Skeletal muscle tissue (tissue), 4 donors: ENCODE results near the gene GRAP2. TPM values are rescaled to one million over a fixed set of nuclear protein-coding genes. Genes with fewer than 3 reads are reported as not detected.

ENCODE experiments used
- H3K27ac ChIP-seq: one replicate; pipeline ENCODE4 v1.7.0; 2013; ENCODE audit warnings: mild to moderate bottlenecking, low read depth, low read length, inconsistent platforms
- H3K27me3 ChIP-seq, 3 donors: one replicate each; pipeline ENCODE4 v1.7.0; 2013; ENCODE audit warnings: low read length in 3 of 3; ENCODE audit not compliant: control insufficient read depth in 3 of 3, insufficient read depth in 3 of 3
- H3K36me3 ChIP-seq, 3 donors: one replicate each; pipeline ENCODE4 v1.7.0; 2013; ENCODE audit warnings: low read length in 3 of 3; ENCODE audit not compliant: control insufficient read depth in 3 of 3, insufficient read depth in 3 of 3
- H3K4me1 ChIP-seq, 3 donors: one replicate each; pipeline ENCODE4 v1.7.0; 2013; ENCODE audit warnings: low read length in 3 of 3, mild to moderate bottlenecking in 3 of 3; ENCODE audit not compliant: control insufficient read depth in 3 of 3, insufficient read depth in 3 of 3
- H3K4me3 ChIP-seq, 3 donors: one replicate each; pipeline ENCODE4 v1.7.0; 2013; ENCODE audit warnings: low read length in 3 of 3
- H3K9ac ChIP-seq, 3 donors: one replicate each; pipeline ENCODE4 v1.7.0; 2013; ENCODE audit warnings: low read length in 3 of 3, mild to moderate bottlenecking in 3 of 3, moderate library complexity in 2 of 3, low read depth in 1 of 3
- H3K9me3 ChIP-seq, 3 donors: one replicate each; pipeline ENCODE4 v1.7.0; 2013; ENCODE audit warnings: low read length in 3 of 3; ENCODE audit not compliant: control insufficient read depth in 3 of 3
- total RNA-seq: library from RNA; depleted of rRNA; stranded (reverse); fragments of >200 nt; gene quantifications from one replicate; pipeline ENCODE4 v1.2.3, GENCODE V29; 2014
- donor health status: Osteomylitis.

The GRAP2 gene
- total RNA-seq, 1 donor from 2014 or later = under 0.01 TPM

- Histone ChIP-seq H3K9ac (no peak overlapping the region), H3K4me3 (no peak overlapping the region), H3K27ac (no peak overlapping the region), H3K27me3 (peaks cover 42 to 49% (median 43%) of the 10 kb centered on the region in 3 donors), H3K9me3 (no peaks in the 10 kb centered on the region), H3K36me3 (no peaks in the 10 kb centered on the region), H3K4me1 (peaks cover 0 to 4% (median 0%) of the 10 kb centered on the region in 3 donors)
These were observed 73.2 kb downstream of the GRAP2 start for GRCh38 chr22:39974065-39974464.

GRCh38 chr22:39979048-39979447 is 78.2 kb downstream of the GRAP2 start:
- Histone ChIP-seq H3K4me3 (no peak overlapping the region), H3K27me3 (peaks cover 24 to 33% (median 30%) of the 10 kb centered on the region in 3 donors), H3K9ac (no peak overlapping the region), H3K4me1 (no peaks in the 10 kb centered on the region), H3K9me3 (no peaks in the 10 kb centered on the region), H3K27ac (no peak overlapping the region), H3K36me3 (no peaks in the 10 kb centered on the region)

GRCh38 chr22:39979458-39979857 is 78.6 kb downstream of the GRAP2 start:
- no peak overlapping the region for H3K4me3 ChIP-seq
- no peak overlapping the region for H3K27ac ChIP-seq
- H3K36me3 ChIP-seq = no peaks in the 10 kb centered on the region
- no peaks in the 10 kb centered on the region for H3K9me3 ChIP-seq
- H3K9ac ChIP-seq = no peak overlapping the region
- H3K27me3 ChIP-seq = peaks cover 24 to 30% (median 29%) of the 10 kb centered on the region in 3 donors
- no peaks in the 10 kb centered on the region for H3K4me1 ChIP-seq

GRCh38 chr22:39980596-39980995 is 79.7 kb downstream of the GRAP2 start:
- no peak overlapping the region for H3K4me3 ChIP-seq
- H3K4me1 ChIP-seq = no peaks in the 10 kb centered on the region
- no peaks in the 10 kb centered on the region for H3K9me3 ChIP-seq
- H3K27me3 ChIP-seq = peaks cover 25 to 29% (median 26%) of the 10 kb centered on the region in 3 donors
- no peak overlapping the region for H3K9ac ChIP-seq
- H3K27ac ChIP-seq = no peak overlapping the region
- H3K36me3 ChIP-seq = no peaks in the 10 kb centered on the region

GRCh38 chr22:39983346-39983745 is 82.5 kb downstream of the GRAP2 start:
- Histone ChIP-seq H3K27ac (no peak overlapping the region), H3K4me3 (no peak overlapping the region), H3K36me3 (no peaks in the 10 kb centered on the region), H3K4me1 (no peaks in the 10 kb centered on the region), H3K9ac (no peak overlapping the region), H3K9me3 (no peaks in the 10 kb centered on the region), H3K27me3 (peaks cover 9 to 18% (median 15%) of the 10 kb centered on the region in 3 donors)

GRCh38 chr22:39984006-39984405 is 83.1 kb downstream of the GRAP2 start:
- Histone ChIP-seq H3K27ac (no peak overlapping the region), H3K9me3 (no peaks in the 10 kb centered on the region), H3K36me3 (no peaks in the 10 kb centered on the region), H3K27me3 (peaks cover 9 to 17% (median 15%) of the 10 kb centered on the region in 3 donors), H3K4me1 (no peaks in the 10 kb centered on the region), H3K9ac (no peak overlapping the region), H3K4me3 (no peak overlapping the region)

GRCh38 chr22:39984746-39985145 is 83.9 kb downstream of the GRAP2 start:
- H3K4me3 ChIP-seq = no peak overlapping the region

GRCh38 chr22:39985383-39986035 is 84.6 kb downstream of the GRAP2 start:
- peaks cover 6 to 14% (median 12%) of the 10 kb centered on the region in 3 donors for H3K27me3 ChIP-seq
- no peaks in the 10 kb centered on the region for H3K4me1 ChIP-seq
- H3K27ac ChIP-seq = no peak overlapping the region
- H3K9me3 ChIP-seq = no peaks in the 10 kb centered on the region
- no peak overlapping the region for H3K9ac ChIP-seq
- no peak overlapping the region for H3K4me3 ChIP-seq
- H3K36me3 ChIP-seq = no peaks in the 10 kb centered on the region

More at GRCh38 chr22:39984746-39985145, 83.9 kb downstream of the GRAP2 start:
- Histone ChIP-seq H3K27me3 (peaks cover 6 to 19% (median 15%) of the 10 kb centered on the region in 3 donors), H3K4me1 (no peaks in the 10 kb centered on the region), H3K9me3 (no peaks in the 10 kb centered on the region), H3K27ac (no peak overlapping the region), H3K9ac (no peak overlapping the region), H3K36me3 (no peaks in the 10 kb centered on the region)

- H3K4me3 ChIP-seq = no peak overlapping the region
- H3K36me3 ChIP-seq = no peaks in the 10 kb centered on the region
- H3K27ac ChIP-seq = no peak overlapping the region
- H3K9ac ChIP-seq = no peak overlapping the region
- no peaks in the 10 kb centered on the region for H3K9me3 ChIP-seq
- H3K27me3 ChIP-seq = peaks cover 1 to 15% (median 8%) of the 10 kb centered on the region in 3 donors
- peaks cover 0 to 3% (median 0%) of the 10 kb centered on the region in 3 donors for H3K4me1 ChIP-seq
These were observed 87.7 kb downstream of the GRAP2 start for GRCh38 chr22:39988386-39989114.

GRCh38 chr22:39989633-39990032 is 88.7 kb downstream of the GRAP2 start:
- H3K27me3 ChIP-seq = peaks cover 10 to 25% (median 10%) of the 10 kb centered on the region in 3 donors

More at GRCh38 chr22:39989633-39990032, 88.7 kb downstream of the GRAP2 start:
- Histone ChIP-seq H3K9ac (no peak overlapping the region), H3K4me1 (peaks cover 0 to 3% (median 0%) of the 10 kb centered on the region in 3 donors), H3K36me3 (no peaks in the 10 kb centered on the region), H3K27ac (no peak overlapping the region), H3K9me3 (no peaks in the 10 kb centered on the region), H3K4me3 (no peak overlapping the region)
